Tibial nerve (tissue), 3 donors: ENCODE measurements around the gene RGS7.

Experiments used
- POLR2A ChIP-seq, 2 donors: fragments of 450-650 bp; IDR thresholded peaks; one replicate each; pipeline ENCODE4 v1.6.1; 2017; ENCODE audit warnings: antibody characterized with exemption in 2 of 2, mild to moderate bottlenecking in 2 of 2, moderate library complexity in 2 of 2
- TF ChIP-seq, protein P1 (sequence below), 5 experiments: fragments of 200-600 bp in 3 of 5; fragments of 450-650 bp in 2 of 5; sonication (generic) in 3 of 5; IDR thresholded peaks; one replicate each; pipeline ENCODE4 v1.5.1; 2016 to 2019; ENCODE audit warnings: antibody characterized with exemption in 5 of 5, mild to moderate bottlenecking in 3 of 5, moderate library complexity in 2 of 5

GRCh38 chr1:240909701-240910457 is 447.1 kb downstream of the RGS7 start:
- TF ChIP-seq, protein P1, sequence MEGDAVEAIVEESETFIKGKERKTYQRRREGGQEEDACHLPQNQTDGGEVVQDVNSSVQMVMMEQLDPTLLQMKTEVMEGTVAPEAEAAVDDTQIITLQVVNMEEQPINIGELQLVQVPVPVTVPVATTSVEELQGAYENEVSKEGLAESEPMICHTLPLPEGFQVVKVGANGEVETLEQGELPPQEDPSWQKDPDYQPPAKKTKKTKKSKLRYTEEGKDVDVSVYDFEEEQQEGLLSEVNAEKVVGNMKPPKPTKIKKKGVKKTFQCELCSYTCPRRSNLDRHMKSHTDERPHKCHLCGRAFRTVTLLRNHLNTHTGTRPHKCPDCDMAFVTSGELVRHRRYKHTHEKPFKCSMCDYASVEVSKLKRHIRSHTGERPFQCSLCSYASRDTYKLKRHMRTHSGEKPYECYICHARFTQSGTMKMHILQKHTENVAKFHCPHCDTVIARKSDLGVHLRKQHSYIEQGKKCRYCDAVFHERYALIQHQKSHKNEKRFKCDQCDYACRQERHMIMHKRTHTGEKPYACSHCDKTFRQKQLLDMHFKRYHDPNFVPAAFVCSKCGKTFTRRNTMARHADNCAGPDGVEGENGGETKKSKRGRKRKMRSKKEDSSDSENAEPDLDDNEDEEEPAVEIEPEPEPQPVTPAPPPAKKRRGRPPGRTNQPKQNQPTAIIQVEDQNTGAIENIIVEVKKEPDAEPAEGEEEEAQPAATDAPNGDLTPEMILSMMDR (IDR thresholded peaks at IDR 0.05): no peak
- no peak for TF ChIP-seq POLR2A (IDR thresholded peaks at IDR 0.05)
